HG03196 (cell line): Measurements from ENCODE around the gene VAMP7.
"Not testable (repeated sequence)": the region's sequence is repeated elsewhere in the genome, so short reads cannot be mapped to it uniquely, and the experiment has no call there.

Experiments used
- ATAC-seq: cut with Tn5 transposase; IDR thresholded peaks from one replicate; pipeline ENCODE4 v1.9.1; 2021; ENCODE audit not compliant: unreplicated experiment

The VAMP7 gene

DNA sequence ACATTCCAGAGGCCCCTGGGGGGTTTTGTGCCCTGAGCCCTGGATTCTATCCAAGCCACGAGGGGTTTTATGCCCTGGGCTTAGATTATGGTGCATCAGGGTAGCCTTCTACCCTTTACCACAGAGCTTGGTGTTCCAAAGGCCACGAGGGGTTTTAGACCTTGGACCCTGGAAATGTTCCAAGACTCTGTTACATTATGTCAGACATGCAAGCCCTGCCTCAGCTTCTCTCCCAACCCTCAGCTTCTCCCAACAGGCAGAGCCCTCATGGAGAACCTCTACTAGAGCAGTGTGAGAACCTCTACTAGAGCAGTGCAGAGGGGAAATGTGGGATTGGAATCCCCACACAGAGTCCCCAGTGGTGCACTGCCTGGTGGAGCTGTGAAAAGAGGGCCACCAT, 105.8 kb downstream of the VAMP7 start:
- ATAC-seq: not testable (repeated sequence)

DNA sequence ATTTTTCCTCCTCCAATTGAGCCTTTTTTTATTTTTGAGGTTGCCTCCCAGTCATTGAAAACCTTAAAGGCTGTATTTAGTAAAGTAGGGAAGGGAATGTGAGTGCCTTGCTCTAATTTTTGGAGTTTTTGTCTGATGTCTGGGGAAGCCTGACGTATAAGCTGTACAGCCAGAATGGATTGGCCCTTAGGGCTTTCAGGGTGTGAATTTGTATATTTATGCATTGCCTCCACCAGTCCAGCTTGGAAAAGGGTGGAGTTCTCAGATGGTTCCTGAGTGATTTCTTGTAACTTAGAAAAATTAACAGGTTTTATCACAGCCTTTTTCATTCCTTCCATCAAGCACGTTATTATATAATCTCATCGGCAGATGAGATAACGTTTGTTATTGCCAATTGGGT, 107.7 kb downstream of the VAMP7 start:
- ATAC-seq: no peak
